Measurements from ENCODE around the gene IL19.

DNA sequence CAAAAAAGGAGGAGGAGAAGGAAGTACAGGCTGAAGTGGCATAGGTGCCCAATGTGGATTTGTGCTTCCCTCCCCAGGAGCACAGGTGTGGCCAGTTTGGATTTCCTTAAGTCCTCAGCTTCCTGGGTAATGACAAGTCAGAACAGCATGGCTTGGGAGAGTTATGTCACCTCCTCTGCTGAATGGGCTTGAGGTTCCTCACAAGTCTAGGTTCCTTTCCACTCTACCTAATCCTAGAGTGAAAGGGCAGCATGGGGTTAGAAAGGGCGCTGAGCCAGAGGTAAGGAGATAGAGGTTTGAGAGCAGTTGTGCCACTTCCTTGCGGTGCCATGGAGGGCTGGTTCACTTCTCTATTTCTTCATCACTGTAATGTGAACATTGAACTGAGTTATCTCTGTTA, 59.3 kb downstream of the IL19 start:
- TF ChIP-seq POLR2A (IDR thresholded peaks at IDR 0.05) (no peak), EP300 (IDR thresholded peaks at IDR 0.05) (no peak)
- TF ChIP-seq, protein P1, sequence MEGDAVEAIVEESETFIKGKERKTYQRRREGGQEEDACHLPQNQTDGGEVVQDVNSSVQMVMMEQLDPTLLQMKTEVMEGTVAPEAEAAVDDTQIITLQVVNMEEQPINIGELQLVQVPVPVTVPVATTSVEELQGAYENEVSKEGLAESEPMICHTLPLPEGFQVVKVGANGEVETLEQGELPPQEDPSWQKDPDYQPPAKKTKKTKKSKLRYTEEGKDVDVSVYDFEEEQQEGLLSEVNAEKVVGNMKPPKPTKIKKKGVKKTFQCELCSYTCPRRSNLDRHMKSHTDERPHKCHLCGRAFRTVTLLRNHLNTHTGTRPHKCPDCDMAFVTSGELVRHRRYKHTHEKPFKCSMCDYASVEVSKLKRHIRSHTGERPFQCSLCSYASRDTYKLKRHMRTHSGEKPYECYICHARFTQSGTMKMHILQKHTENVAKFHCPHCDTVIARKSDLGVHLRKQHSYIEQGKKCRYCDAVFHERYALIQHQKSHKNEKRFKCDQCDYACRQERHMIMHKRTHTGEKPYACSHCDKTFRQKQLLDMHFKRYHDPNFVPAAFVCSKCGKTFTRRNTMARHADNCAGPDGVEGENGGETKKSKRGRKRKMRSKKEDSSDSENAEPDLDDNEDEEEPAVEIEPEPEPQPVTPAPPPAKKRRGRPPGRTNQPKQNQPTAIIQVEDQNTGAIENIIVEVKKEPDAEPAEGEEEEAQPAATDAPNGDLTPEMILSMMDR (IDR thresholded peaks at IDR 0.05) = no peak
